ENCODE data around the gene CCDC12.
A peak's percentile ranks its signal among the peaks of the same experiment; 100 is the strongest.

DNA sequence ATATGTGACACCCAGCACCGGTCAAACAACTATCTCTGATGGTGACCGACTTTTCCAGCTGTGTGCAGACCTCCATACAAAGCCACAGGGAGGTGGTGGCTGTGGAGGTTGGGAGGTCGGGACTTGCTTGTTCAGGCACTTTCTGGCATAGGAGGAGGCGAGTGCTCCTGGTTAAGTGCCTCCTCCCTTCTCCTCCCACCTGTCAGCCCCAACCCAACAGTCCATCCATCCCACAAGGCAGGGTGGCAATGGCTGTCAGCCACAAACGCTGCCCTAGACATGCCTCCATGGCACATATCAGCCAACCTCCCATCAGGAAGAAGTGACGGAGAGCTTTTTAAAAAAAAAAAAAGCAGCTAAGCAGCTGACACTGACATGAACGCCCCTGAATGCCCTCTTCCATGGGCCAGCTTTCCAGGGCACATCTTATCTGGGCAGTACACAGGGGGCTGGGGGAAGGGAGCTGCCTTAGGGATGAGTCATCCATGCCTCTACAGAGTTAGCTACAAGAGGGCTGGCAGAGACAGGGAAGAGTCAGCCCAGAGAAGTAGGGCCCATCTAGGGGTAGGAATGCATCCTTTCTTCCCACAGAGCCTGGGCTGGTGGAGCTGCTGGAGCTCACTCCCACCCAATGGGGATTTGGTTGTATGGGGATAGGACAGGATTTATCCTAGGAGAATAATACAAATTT lies 41.2 kb downstream of the CCDC12 start:
- TF ChIP-seq POLR2A (IDR thresholded peaks at IDR 0.05) (no peak), POLR2AphosphoS5 (IDR thresholded peaks at IDR 0.05) (peak in 1 of 3 donors; percentile 67), EP300 (IDR thresholded peaks at IDR 0.05) (no peak)
- TF ChIP-seq, protein P1, sequence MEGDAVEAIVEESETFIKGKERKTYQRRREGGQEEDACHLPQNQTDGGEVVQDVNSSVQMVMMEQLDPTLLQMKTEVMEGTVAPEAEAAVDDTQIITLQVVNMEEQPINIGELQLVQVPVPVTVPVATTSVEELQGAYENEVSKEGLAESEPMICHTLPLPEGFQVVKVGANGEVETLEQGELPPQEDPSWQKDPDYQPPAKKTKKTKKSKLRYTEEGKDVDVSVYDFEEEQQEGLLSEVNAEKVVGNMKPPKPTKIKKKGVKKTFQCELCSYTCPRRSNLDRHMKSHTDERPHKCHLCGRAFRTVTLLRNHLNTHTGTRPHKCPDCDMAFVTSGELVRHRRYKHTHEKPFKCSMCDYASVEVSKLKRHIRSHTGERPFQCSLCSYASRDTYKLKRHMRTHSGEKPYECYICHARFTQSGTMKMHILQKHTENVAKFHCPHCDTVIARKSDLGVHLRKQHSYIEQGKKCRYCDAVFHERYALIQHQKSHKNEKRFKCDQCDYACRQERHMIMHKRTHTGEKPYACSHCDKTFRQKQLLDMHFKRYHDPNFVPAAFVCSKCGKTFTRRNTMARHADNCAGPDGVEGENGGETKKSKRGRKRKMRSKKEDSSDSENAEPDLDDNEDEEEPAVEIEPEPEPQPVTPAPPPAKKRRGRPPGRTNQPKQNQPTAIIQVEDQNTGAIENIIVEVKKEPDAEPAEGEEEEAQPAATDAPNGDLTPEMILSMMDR (IDR thresholded peaks at IDR 0.05), result peak; percentile 32 to 45

Measured in suprapubic skin (tissue), 4 donors.